HG03025 (cell line): ENCODE results near the gene TTYH2.

Experiments
- ATAC-seq: cut with Tn5 transposase; IDR thresholded peaks from one replicate; pipeline ENCODE4 v1.9.1; 2021; ENCODE audit warnings: mild to moderate bottlenecking, moderate library complexity; ENCODE audit not compliant: unreplicated experiment, low FRiP score

The TTYH2 gene

GRCh38 chr17:74231928-74232907 is 18.8 kb downstream of the TTYH2 start:
- ATAC-seq, result no peak

GRCh38 chr17:74233937-74234336 is 20.6 kb downstream of the TTYH2 start:
- no peak for ATAC-seq

GRCh38 chr17:74234486-74234885 is 21.1 kb downstream of the TTYH2 start:
- ATAC-seq, result no peak

GRCh38 chr17:74235040-74235581 is 21.7 kb downstream of the TTYH2 start:
- ATAC-seq, result no peak

GRCh38 chr17:74235911-74236371 is 22.6 kb downstream of the TTYH2 start:
- ATAC-seq, result no peak

- no peak for ATAC-seq
Observed at GRCh38 chr17:74237321-74237720, 23.9 kb downstream of the TTYH2 start.

- no peak for ATAC-seq
Observed at GRCh38 chr17:74239172-74239571, 25.8 kb downstream of the TTYH2 start.

GRCh38 chr17:74240618-74241205 is 27.3 kb downstream of the TTYH2 start:
- no peak for ATAC-seq

- ATAC-seq, result no peak
Observed at GRCh38 chr17:74241431-74241830, 28.1 kb downstream of the TTYH2 start.

- no peak for ATAC-seq
Observed at GRCh38 chr17:74241847-74242246, 28.5 kb downstream of the TTYH2 start.

- ATAC-seq, result no peak
Observed at GRCh38 chr17:74243013-74243755, 29.8 kb downstream of the TTYH2 start.

- no peak for ATAC-seq
Observed at GRCh38 chr17:74244128-74244527, 30.8 kb downstream of the TTYH2 start.

GRCh38 chr17:74244548-74244947 is 31.2 kb downstream of the TTYH2 start:
- ATAC-seq, result no peak

GRCh38 chr17:74245145-74245831 is 31.9 kb downstream of the TTYH2 start:
- ATAC-seq, result no peak

- ATAC-seq, result no peak
Observed at GRCh38 chr17:74245871-74246270, 32.5 kb downstream of the TTYH2 start.

GRCh38 chr17:74249590-74250270 is 36.4 kb downstream of the TTYH2 start:
- no peak for ATAC-seq

- ATAC-seq, result no peak
Observed at GRCh38 chr17:74250324-74250995, 37.1 kb downstream of the TTYH2 start.

- ATAC-seq, result no peak
Observed at GRCh38 chr17:74251051-74251450, 37.7 kb downstream of the TTYH2 start.

GRCh38 chr17:74251569-74251968 is 38.2 kb downstream of the TTYH2 start:
- no peak for ATAC-seq
